SH-SY5Y (cell line): Measurements from ENCODE around the gene SGCA.

Source experiments
- GATA2 ChIP-seq: IDR thresholded peaks from 2 replicates; pipeline ENCODE4 v1.6.1; 2011; ENCODE audit warnings: mild to moderate bottlenecking, low read depth, low read length
- GATA3 ChIP-seq: IDR thresholded peaks from 2 replicates; pipeline ENCODE4 v1.6.1; 2011; ENCODE audit warnings: low read depth, mild to moderate bottlenecking, low read length, moderate library complexity

- TF ChIP-seq GATA2 (no peak), GATA3 (no peak)
Observed at GRCh38 chr17:50188921-50189549, 23.2 kb downstream of the SGCA start.
